Measurements from ENCODE around the gene BLOC1S3.
A peak's percentile ranks its signal among the peaks of the same experiment; 100 is the strongest.

BLOC1S3 gene

GRCh38 chr19:45178262-45179071 is at the start of gene BLOC1S3:
Gene BLOC1S3, plus strand, starts transcription at chr19:45178784. Its CDS starts 513 bp downstream, at chr19:45179297.
- peak; percentile 97 to 100 (median 100) for DNase-seq (ENCODE audit: low read depth in 2 of 3, low spot score in 1 of 3)

- DNase-seq (ENCODE audit: low read depth in 2 of 3, low spot score in 1 of 3), result no peak
These were observed 49.8 kb upstream of the BLOC1S3 start for GRCh38 chr19:45128806-45129205.

- no peak for DNase-seq (ENCODE audit: low read depth in 2 of 3, low spot score in 1 of 3)
These were observed 48.3 kb upstream of the BLOC1S3 start for GRCh38 chr19:45130236-45130635.

- no peak for DNase-seq (ENCODE audit: low read depth in 2 of 3, low spot score in 1 of 3)
These were observed 47.5 kb upstream of the BLOC1S3 start for GRCh38 chr19:45130888-45131615.

- DNase-seq (ENCODE audit: low read depth in 2 of 3, low spot score in 1 of 3), result no peak
These were observed 44.9 kb upstream of the BLOC1S3 start for GRCh38 chr19:45133661-45134060.

- no peak for DNase-seq (ENCODE audit: low read depth in 2 of 3, low spot score in 1 of 3)
These were observed 43.3 kb upstream of the BLOC1S3 start for GRCh38 chr19:45135176-45135885.

GRCh38 chr19:45136507-45137178 is 41.9 kb upstream of the BLOC1S3 start:
- DNase-seq (ENCODE audit: low read depth in 2 of 3, low spot score in 1 of 3), result no peak

GRCh38 chr19:45137179-45137761 is 41.3 kb upstream of the BLOC1S3 start:
- no peak for DNase-seq (ENCODE audit: low read depth in 2 of 3, low spot score in 1 of 3)

GRCh38 chr19:45138303-45138751 is 40.3 kb upstream of the BLOC1S3 start:
- DNase-seq (ENCODE audit: low read depth in 2 of 3, low spot score in 1 of 3), result no peak

- DNase-seq (ENCODE audit: low read depth in 2 of 3, low spot score in 1 of 3), result no peak
These were observed 39.1 kb upstream of the BLOC1S3 start for GRCh38 chr19:45139286-45140143.

GRCh38 chr19:45140144-45140503 is 38.5 kb upstream of the BLOC1S3 start:
- no peak for DNase-seq (ENCODE audit: low read depth in 2 of 3, low spot score in 1 of 3)

- DNase-seq (ENCODE audit: low read depth in 2 of 3, low spot score in 1 of 3), result no peak
These were observed 38.1 kb upstream of the BLOC1S3 start for GRCh38 chr19:45140533-45140932.

- no peak for DNase-seq (ENCODE audit: low read depth in 2 of 3, low spot score in 1 of 3)
These were observed 37.2 kb upstream of the BLOC1S3 start for GRCh38 chr19:45141203-45141900.

GRCh38 chr19:45142016-45142725 is 36.4 kb upstream of the BLOC1S3 start:
- no peak for DNase-seq (ENCODE audit: low read depth in 2 of 3, low spot score in 1 of 3)

- no peak for DNase-seq (ENCODE audit: low read depth in 2 of 3, low spot score in 1 of 3)
These were observed 35.9 kb upstream of the BLOC1S3 start for GRCh38 chr19:45142726-45143110.

GRCh38 chr19:45144431-45145269 is 33.9 kb upstream of the BLOC1S3 start:
- no peak for DNase-seq (ENCODE audit: low read depth in 2 of 3, low spot score in 1 of 3)

GRCh38 chr19:45145270-45146189 is 33.1 kb upstream of the BLOC1S3 start:
- DNase-seq (ENCODE audit: low read depth in 2 of 3, low spot score in 1 of 3), result no peak

Data from stimulated activated CD4-positive, alpha-beta T cell treated with anti-CD3 and anti-CD28 coated beads, Interleukin-12 subunit alpha, Interleukin-12 subunit beta, amount 100 ng/mL, for 48 hours (primary cell).